DOHH2 (cell line): ENCODE results near the gene ATAT1.

Experiments
- H3F3A ChIP-seq: fragments of 200-600 bp; sonication (generic), shearing (Covaris generic); 2 replicates; pipeline ENCODE4 v1.6.0; 2016; ENCODE audit warnings: antibody characterized with exemption, mild to moderate bottlenecking; ENCODE audit not compliant: control insufficient read depth, insufficient read depth
- H3K27ac ChIP-seq: fragments of 200-600 bp; sonication (generic); 2 replicates; pipeline ENCODE4 v1.5.1; 2014; ENCODE audit warnings: low read depth, mild to moderate bottlenecking, low read length, moderate library complexity
- H3K27me3 ChIP-seq: fragments of 200-600 bp; sonication (generic); 2 replicates; pipeline ENCODE4 v1.6.1; 2014; ENCODE audit warnings: mild to moderate bottlenecking, low read length, mixed read lengths; ENCODE audit not compliant: control insufficient read depth
- H3K36me3 ChIP-seq: fragments of 200-600 bp; sonication (generic); 2 replicates; pipeline ENCODE4 v1.6.1; 2014; ENCODE audit warnings: mild to moderate bottlenecking, low read length, moderate library complexity, mixed read lengths; ENCODE audit not compliant: control insufficient read depth
- H3K4me1 ChIP-seq: fragments of 200-600 bp; sonication (generic); 2 replicates; pipeline ENCODE4 v1.6.1; 2014; ENCODE audit warnings: mild to moderate bottlenecking, low read length, mixed read lengths; ENCODE audit not compliant: control insufficient read depth
- H3K4me2 ChIP-seq: fragments of 200-600 bp; sonication (generic); 2 replicates; pipeline ENCODE4 v1.6.0; 2014; ENCODE audit warnings: mild to moderate bottlenecking, low read length, moderate library complexity
- H3K4me3 ChIP-seq: fragments of 200-600 bp; sonication (generic); 2 replicates; pipeline ENCODE4 v1.5.1; 2014; ENCODE audit warnings: mild to moderate bottlenecking, low read length, mixed read lengths
- H3K79me2 ChIP-seq: fragments of 200-600 bp; sonication (generic); 2 replicates; pipeline ENCODE4 v1.6.1; 2014; ENCODE audit warnings: mild to moderate bottlenecking, low read length, mixed read lengths; ENCODE audit not compliant: control insufficient read depth
- H3K9me2 ChIP-seq: fragments of 200-600 bp; sonication (generic); replicated peaks from 2 replicates; pipeline ENCODE4 v1.6.1; 2014; ENCODE audit warnings: mild to moderate bottlenecking, low read length, mixed read lengths; ENCODE audit not compliant: control insufficient read depth
- H3K9me3 ChIP-seq: fragments of 200-600 bp; sonication (generic); 2 replicates; pipeline ENCODE4 v1.6.1; 2014; ENCODE audit warnings: antibody characterized with exemption, low read length, mixed read lengths; ENCODE audit not compliant: control insufficient read depth, insufficient read depth
- H4K20me1 ChIP-seq: fragments of 200-600 bp; sonication (generic); 2 replicates; pipeline ENCODE4 v1.6.0; 2014; ENCODE audit warnings: low read depth, mild to moderate bottlenecking, antibody characterized with exemption, low read length, moderate library complexity; ENCODE audit not compliant: control insufficient read depth, insufficient read depth
- CTCF ChIP-seq: fragments of 200-600 bp; sonication (generic); IDR thresholded peaks from one replicate; pipeline ENCODE4 v1.5.1; 2014; ENCODE audit warnings: antibody characterized with exemption, mild to moderate bottlenecking, low read depth, low read length; ENCODE audit not compliant: poor library complexity, severe bottlenecking
- EZH2phosphoT487 ChIP-seq: fragments of 200-600 bp; sonication (generic); IDR thresholded peaks from 2 replicates; pipeline ENCODE4 v1.6.1; 2017; ENCODE audit warnings: borderline replicate concordance, mild to moderate bottlenecking, antibody characterized with exemption, low read length, moderate library complexity, mixed read lengths

The ATAT1 gene

GRCh38 chr6:30614044-30614842, 12.4 kb upstream of the ATAT1 start:
- H3K9me2 ChIP-seq, result no peaks in the 10 kb centered on the region
- H3K79me2 ChIP-seq, result peaks cover 91% of the 10 kb centered on the region
- no peaks in the 10 kb centered on the region for H3K9me3 ChIP-seq
- no peak for TF ChIP-seq EZH2phosphoT487
- TF ChIP-seq CTCF, result no peak
- H3F3A ChIP-seq, result peaks cover 36% of the 10 kb centered on the region
- H3K4me2 ChIP-seq, result peak overlapping the region; percentile 96
- H3K27ac ChIP-seq, result peak overlapping the region; percentile 89
- peaks cover 26% of the 10 kb centered on the region for H4K20me1 ChIP-seq
- H3K4me3 ChIP-seq, result peak overlapping the region; percentile 83
- H3K36me3 ChIP-seq, result peaks cover 84% of the 10 kb centered on the region
- no peaks in the 10 kb centered on the region for H3K27me3 ChIP-seq
- peaks cover 37% of the 10 kb centered on the region for H3K4me1 ChIP-seq

GRCh38 chr6:30614843-30615218, 11.8 kb upstream of the ATAT1 start:
- TF ChIP-seq EZH2phosphoT487 (no peak), CTCF (no peak)
- Histone ChIP-seq H3K27ac (peak overlapping the region; percentile 89), H3K4me3 (peak overlapping the region; percentile 83), H3F3A (peaks cover 36% of the 10 kb centered on the region), H3K9me3 (no peaks in the 10 kb centered on the region), H3K9me2 (no peaks in the 10 kb centered on the region), H4K20me1 (peaks cover 26% of the 10 kb centered on the region), H3K4me2 (peak overlapping the region; percentile 96), H3K27me3 (no peaks in the 10 kb centered on the region), H3K79me2 (peaks cover 91% of the 10 kb centered on the region), H3K4me1 (peaks cover 41% of the 10 kb centered on the region), H3K36me3 (peaks cover 84% of the 10 kb centered on the region)

- Histone ChIP-seq H3K27me3 (no peaks in the 10 kb centered on the region), H4K20me1 (peaks cover 26% of the 10 kb centered on the region), H3K27ac (peak overlapping the region; percentile 89), H3K4me2 (peak overlapping the region; percentile 96), H3K4me1 (peaks cover 41% of the 10 kb centered on the region), H3K9me3 (no peaks in the 10 kb centered on the region), H3K9me2 (no peaks in the 10 kb centered on the region), H3K79me2 (peaks cover 87% of the 10 kb centered on the region), H3F3A (peaks cover 36% of the 10 kb centered on the region), H3K4me3 (peak overlapping the region; percentile 83), H3K36me3 (peaks cover 81% of the 10 kb centered on the region)
- TF ChIP-seq EZH2phosphoT487 (no peak), CTCF (no peak)
Observed at GRCh38 chr6:30615219-30615957, 11.3 kb upstream of the ATAT1 start.
